Measurements from ENCODE around the gene ISCU.
"Not testable (repeated sequence)": the region's sequence is repeated elsewhere in the genome, so short reads cannot be mapped to it uniquely, and the experiment has no call there.

Gene ISCU

GRCh38 chr12:108618079-108618952 is 55.9 kb downstream of the ISCU start:
- DNase-seq (ENCODE audit: low spot score), result peak; percentile 83

GRCh38 chr12:108618953-108619274 is 56.5 kb downstream of the ISCU start:
- DNase-seq (ENCODE audit: low spot score), result not testable (repeated sequence)
